ENCODE measurements around the gene GLE1. TPM values are rescaled to one million over a fixed set of nuclear protein-coding genes. Genes with fewer than 3 reads are reported as not detected.

The GLE1 gene
- total RNA-seq, 1 experiment from 2014 or later, result 19.0 TPM

DNA sequence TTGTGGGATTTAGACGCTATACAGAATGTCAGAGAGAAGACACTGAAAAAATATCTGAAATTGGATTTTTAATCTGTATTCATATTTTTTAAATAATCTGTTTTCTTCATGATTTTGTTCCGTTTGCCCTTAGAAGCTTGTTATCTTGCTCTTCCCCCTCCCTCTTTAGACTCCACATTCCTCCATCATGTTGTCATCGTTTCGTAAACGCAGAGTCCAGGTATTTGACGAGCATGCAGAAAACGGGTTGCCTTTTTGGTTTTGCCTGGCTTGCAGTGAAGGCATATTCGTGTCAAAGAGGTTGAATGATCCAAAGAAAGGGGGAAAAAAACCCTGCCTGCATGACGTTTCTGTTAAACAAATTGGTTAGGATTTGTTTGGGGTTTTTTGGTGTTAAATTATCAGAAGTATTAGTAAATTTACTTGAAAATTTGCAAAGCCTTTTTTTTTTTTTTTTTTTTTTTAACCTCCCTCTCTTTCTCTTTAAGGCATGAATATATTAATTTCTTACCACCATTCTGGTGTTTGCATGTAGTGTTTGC is 50.7 kb downstream of the GLE1 start:
- Histone ChIP-seq H3K27ac (ENCODE audit: insufficient read length, low read depth, low read length) (no peak overlapping the region), H3K4me1 (ENCODE audit: insufficient read depth, low read length) (peaks cover 9% of the 10 kb centered on the region)
- DNase-seq, result peak; percentile 37

More for the DNA sequence above, 50.7 kb downstream of the GLE1 start:
- Histone ChIP-seq H2BK120ac (ENCODE audit: low read depth, low read length, poor library complexity, severe bottlenecking) (no peak overlapping the region), H4K5ac (ENCODE audit: insufficient read length, low read depth, low read length) (no peak overlapping the region), H3K23ac (ENCODE audit: insufficient read length, low read depth, low read length) (no peak overlapping the region), H3K9me3 (ENCODE audit: control insufficient read depth, low read depth, low read length) (no peaks in the 10 kb centered on the region), H3K79me1 (ENCODE audit: insufficient read depth, low read depth, low read length, poor library complexity, severe bottlenecking) (peaks cover 6% of the 10 kb centered on the region), H3K4ac (ENCODE audit: low read depth, low read length) (no peak overlapping the region), H3K56ac (ENCODE audit: insufficient read length, low read depth, low read length) (no peak overlapping the region), H4K20me1 (ENCODE audit: control insufficient read depth, insufficient read depth, insufficient read length) (no peaks in the 10 kb centered on the region), H2BK15ac (ENCODE audit: low read depth, low read length) (no peak overlapping the region), H2BK5ac (ENCODE audit: insufficient read length, low read length) (no peak overlapping the region), H2AK5ac (ENCODE audit: insufficient read length, low read length) (no peak overlapping the region), H3K9ac (ENCODE audit: extremely low read depth, insufficient read length, low read length) (no peak overlapping the region), H2BK12ac (ENCODE audit: insufficient read length, low read depth, low read length) (no peak overlapping the region), H4K8ac (replicated peaks; ENCODE audit: insufficient read length, low read depth, low read length) (no peak overlapping the region), H3K27me3 (ENCODE audit: insufficient read depth, low read length) (no peaks in the 10 kb centered on the region), H3K79me2 (ENCODE audit: insufficient read depth, low read length) (peaks cover 1% of the 10 kb centered on the region; the same call in 1 of the 2 replicates), H3K4me2 (ENCODE audit: insufficient read depth, insufficient read length, low read length) (peak overlapping the region; percentile 90), H3T11ph (ENCODE audit: low read length) (no peak overlapping the region), H3K23me2 (ENCODE audit: insufficient read length, low read depth, low read length, poor library complexity, severe bottlenecking) (peaks cover 5% of the 10 kb centered on the region), H3K18ac (ENCODE audit: insufficient read length, low read depth, low read length) (no peak overlapping the region), H2AFZ (ENCODE audit: low read length) (no peak overlapping the region), H3K14ac (ENCODE audit: insufficient read depth, low read length) (no peak overlapping the region), H4K91ac (ENCODE audit: insufficient read length, low read depth, low read length) (no peak overlapping the region), H2BK20ac (ENCODE audit: low read depth, low read length, poor library complexity, severe bottlenecking) (no peak overlapping the region)
- Mint-ChIP-seq H3K4me3 (no peak overlapping the region), H3K4me1 (peaks cover 18 to 29% of the 10 kb centered on the region in 2 experiments), H3K9me3 (no peaks in the 10 kb centered on the region; a peak in 1 of 5 replicates), H3K36me3 (ENCODE audit: insufficient read depth in 1 of 3, low read depth in 3 of 3) (peaks cover 0 to 4% (median 0%) of the 10 kb centered on the region in 3 experiments; a peak in 1 of 7 replicates), H3K27me3 (ENCODE audit: low read depth) (no peaks in the 10 kb centered on the region; the same call in 1 of the 2 replicates), H3K27ac (no peak overlapping the region)
- TF ChIP-seq, protein P1, sequence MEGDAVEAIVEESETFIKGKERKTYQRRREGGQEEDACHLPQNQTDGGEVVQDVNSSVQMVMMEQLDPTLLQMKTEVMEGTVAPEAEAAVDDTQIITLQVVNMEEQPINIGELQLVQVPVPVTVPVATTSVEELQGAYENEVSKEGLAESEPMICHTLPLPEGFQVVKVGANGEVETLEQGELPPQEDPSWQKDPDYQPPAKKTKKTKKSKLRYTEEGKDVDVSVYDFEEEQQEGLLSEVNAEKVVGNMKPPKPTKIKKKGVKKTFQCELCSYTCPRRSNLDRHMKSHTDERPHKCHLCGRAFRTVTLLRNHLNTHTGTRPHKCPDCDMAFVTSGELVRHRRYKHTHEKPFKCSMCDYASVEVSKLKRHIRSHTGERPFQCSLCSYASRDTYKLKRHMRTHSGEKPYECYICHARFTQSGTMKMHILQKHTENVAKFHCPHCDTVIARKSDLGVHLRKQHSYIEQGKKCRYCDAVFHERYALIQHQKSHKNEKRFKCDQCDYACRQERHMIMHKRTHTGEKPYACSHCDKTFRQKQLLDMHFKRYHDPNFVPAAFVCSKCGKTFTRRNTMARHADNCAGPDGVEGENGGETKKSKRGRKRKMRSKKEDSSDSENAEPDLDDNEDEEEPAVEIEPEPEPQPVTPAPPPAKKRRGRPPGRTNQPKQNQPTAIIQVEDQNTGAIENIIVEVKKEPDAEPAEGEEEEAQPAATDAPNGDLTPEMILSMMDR (conservative IDR thresholded peaks at IDR 0.05), result no peak
- WGBS (ENCODE audit: extremely low coverage, insufficient read length, low lambda C conversion rate), result no CpG with 5 or more reads among the region's 9 CpGs

Measured in H9 (cell line).